ENCODE data around the gene UBQLN3.

The UBQLN3 gene

DNA sequence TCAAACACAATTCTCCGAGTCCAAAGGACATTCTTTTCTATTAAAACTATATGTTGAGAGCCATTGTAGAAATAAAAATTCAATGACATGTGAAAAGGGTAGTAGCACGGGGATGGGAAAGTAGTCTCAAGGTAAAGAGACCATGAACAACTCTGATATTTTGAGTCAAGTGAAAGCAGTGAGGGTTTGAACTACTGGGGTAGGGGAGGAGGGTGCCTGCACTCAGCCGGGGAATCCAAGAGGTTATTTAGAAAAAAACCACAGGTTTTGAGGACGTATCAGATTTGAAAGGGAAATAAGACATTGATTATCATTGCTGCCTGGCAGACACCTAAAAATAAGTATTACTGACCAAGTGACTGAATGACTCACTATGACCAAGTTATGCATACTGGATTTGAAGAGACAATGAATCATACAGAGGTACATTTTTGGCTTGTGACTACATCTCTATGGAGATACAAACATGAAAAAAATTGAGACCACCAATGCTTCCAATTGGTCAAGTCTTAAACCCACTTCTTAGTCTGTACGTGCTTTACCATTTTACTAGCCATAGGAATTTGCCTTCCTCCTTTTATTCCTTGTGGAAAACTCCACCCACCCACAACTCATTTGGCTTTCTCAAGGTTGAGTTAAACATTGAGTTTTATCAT is 40.8 kb upstream of the UBQLN3 start:
- H3K4me3 ChIP-seq (replicated peaks; ENCODE audit: insufficient read depth, low read length): no peak overlapping the region
- no peak for TF ChIP-seq POLR2AphosphoS5 (IDR thresholded peaks at IDR 0.05; ENCODE audit: low read depth)
- TF ChIP-seq GABPA (IDR thresholded peaks at IDR 0.05; ENCODE audit: low read depth): no peak
- TF ChIP-seq SPI1 (IDR thresholded peaks at IDR 0.05; ENCODE audit: borderline replicate concordance, low read depth): no peak
- no peaks in the 10 kb centered on the region for H3K27me3 ChIP-seq (ENCODE audit: insufficient read depth, poor library complexity, severe bottlenecking)
- no peak overlapping the region for H3K27ac ChIP-seq (replicated peaks)
- DNase-seq (ENCODE audit: low read depth in 1 of 2, low spot score in 1 of 2): no peak

DNA sequence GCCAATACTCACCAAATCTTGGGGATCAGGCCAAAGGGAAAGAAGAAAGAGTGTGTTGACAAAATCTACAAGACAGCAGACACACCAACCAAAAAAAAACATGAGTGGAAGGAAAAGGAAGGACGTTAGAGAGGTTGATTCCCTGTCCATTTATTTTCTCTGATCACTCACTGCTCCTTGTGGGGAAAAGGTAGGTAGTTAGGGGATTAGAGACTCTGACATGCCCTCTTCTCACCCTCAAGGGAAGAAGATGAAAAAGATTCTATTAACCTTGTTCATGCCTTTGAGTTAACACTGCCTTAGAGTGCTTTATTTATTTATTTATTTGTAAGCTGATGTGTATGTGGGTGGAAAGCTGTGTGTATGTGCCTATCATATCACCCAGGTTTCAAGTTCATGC is 38.7 kb upstream of the UBQLN3 start, which contains the start of gene OR52H1:
OR52H1 (minus strand) TSS at position 101 of the 400 bp plus-strand sequence. CDS start 3,035 bp downstream, outside the sequence.
- H3K27me3 ChIP-seq (ENCODE audit: insufficient read depth, poor library complexity, severe bottlenecking): no peaks in the 10 kb centered on the region
- TF ChIP-seq POLR2AphosphoS5 (IDR thresholded peaks at IDR 0.05; ENCODE audit: low read depth): no peak
- TF ChIP-seq GABPA (IDR thresholded peaks at IDR 0.05; ENCODE audit: low read depth): no peak
- no peak for DNase-seq (ENCODE audit: low read depth in 1 of 2, low spot score in 1 of 2)
- H3K4me3 ChIP-seq (replicated peaks; ENCODE audit: insufficient read depth, low read length): no peak within 1 kb of the TSS
- H3K27ac ChIP-seq (replicated peaks): no peak within 1 kb of the TSS

DNA sequence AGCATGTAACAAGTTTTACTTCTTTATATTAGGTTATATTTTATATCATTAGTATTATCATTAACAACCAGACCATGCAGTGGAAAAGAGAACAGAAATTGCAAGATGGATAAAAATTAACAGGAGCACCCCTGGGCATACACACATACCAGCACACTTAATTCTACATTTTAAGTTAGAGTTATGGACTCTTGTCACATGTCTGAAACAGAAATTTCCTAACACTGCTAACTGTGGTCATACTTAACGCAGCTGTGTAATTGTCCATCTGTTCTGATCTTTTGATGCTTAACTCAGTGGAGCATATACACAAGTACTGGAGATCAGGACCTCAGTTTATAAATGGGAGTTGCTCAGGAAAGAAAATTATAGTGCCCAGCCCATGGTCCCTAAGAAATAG is 38.2 kb upstream of the UBQLN3 start:
- no peaks in the 10 kb centered on the region for H3K27me3 ChIP-seq (ENCODE audit: insufficient read depth, poor library complexity, severe bottlenecking)
- no peak overlapping the region for H3K4me3 ChIP-seq (replicated peaks; ENCODE audit: insufficient read depth, low read length)
- DNase-seq (ENCODE audit: low read depth in 1 of 2, low spot score in 1 of 2): no peak
- no peak overlapping the region for H3K27ac ChIP-seq (replicated peaks)
- no peak for TF ChIP-seq SPI1 (IDR thresholded peaks at IDR 0.05; ENCODE audit: borderline replicate concordance, low read depth)

DNA sequence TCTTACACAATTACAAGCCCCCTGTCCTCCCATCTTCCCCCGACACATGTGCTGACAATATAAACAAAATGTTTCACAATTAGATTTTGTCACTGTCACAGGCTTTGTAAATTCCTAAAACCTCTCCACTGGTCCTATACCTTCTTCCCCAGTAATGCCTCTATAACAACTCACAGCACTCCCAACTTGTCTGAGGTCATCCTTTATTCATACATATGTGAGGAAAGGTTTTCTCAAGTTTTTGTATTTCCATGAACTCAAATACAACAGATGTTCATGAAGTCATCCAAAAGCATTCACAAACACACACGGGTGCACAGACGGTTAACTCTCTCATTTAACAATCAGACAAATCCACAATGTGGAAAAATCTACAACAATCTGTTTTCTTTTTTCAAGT is 36.7 kb upstream of the UBQLN3 start:
- H3K27ac ChIP-seq (replicated peaks): no peak overlapping the region
- no peak for TF ChIP-seq SPI1 (IDR thresholded peaks at IDR 0.05; ENCODE audit: borderline replicate concordance, low read depth)
- TF ChIP-seq, protein P1, sequence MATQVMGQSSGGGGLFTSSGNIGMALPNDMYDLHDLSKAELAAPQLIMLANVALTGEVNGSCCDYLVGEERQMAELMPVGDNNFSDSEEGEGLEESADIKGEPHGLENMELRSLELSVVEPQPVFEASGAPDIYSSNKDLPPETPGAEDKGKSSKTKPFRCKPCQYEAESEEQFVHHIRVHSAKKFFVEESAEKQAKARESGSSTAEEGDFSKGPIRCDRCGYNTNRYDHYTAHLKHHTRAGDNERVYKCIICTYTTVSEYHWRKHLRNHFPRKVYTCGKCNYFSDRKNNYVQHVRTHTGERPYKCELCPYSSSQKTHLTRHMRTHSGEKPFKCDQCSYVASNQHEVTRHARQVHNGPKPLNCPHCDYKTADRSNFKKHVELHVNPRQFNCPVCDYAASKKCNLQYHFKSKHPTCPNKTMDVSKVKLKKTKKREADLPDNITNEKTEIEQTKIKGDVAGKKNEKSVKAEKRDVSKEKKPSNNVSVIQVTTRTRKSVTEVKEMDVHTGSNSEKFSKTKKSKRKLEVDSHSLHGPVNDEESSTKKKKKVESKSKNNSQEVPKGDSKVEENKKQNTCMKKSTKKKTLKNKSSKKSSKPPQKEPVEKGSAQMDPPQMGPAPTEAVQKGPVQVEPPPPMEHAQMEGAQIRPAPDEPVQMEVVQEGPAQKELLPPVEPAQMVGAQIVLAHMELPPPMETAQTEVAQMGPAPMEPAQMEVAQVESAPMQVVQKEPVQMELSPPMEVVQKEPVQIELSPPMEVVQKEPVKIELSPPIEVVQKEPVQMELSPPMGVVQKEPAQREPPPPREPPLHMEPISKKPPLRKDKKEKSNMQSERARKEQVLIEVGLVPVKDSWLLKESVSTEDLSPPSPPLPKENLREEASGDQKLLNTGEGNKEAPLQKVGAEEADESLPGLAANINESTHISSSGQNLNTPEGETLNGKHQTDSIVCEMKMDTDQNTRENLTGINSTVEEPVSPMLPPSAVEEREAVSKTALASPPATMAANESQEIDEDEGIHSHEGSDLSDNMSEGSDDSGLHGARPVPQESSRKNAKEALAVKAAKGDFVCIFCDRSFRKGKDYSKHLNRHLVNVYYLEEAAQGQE (IDR thresholded peaks at IDR 0.05; ENCODE audit: insufficient replicate concordance, low read depth): no peak
- no peak for TF ChIP-seq POLR2AphosphoS5 (IDR thresholded peaks at IDR 0.05; ENCODE audit: low read depth)
- no peak for TF ChIP-seq GABPA (IDR thresholded peaks at IDR 0.05; ENCODE audit: low read depth)
- TF ChIP-seq, protein P2, sequence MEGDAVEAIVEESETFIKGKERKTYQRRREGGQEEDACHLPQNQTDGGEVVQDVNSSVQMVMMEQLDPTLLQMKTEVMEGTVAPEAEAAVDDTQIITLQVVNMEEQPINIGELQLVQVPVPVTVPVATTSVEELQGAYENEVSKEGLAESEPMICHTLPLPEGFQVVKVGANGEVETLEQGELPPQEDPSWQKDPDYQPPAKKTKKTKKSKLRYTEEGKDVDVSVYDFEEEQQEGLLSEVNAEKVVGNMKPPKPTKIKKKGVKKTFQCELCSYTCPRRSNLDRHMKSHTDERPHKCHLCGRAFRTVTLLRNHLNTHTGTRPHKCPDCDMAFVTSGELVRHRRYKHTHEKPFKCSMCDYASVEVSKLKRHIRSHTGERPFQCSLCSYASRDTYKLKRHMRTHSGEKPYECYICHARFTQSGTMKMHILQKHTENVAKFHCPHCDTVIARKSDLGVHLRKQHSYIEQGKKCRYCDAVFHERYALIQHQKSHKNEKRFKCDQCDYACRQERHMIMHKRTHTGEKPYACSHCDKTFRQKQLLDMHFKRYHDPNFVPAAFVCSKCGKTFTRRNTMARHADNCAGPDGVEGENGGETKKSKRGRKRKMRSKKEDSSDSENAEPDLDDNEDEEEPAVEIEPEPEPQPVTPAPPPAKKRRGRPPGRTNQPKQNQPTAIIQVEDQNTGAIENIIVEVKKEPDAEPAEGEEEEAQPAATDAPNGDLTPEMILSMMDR (IDR thresholded peaks at IDR 0.05; ENCODE audit: insufficient read depth, low read length): no peak
- no peak for DNase-seq (ENCODE audit: low read depth in 1 of 2, low spot score in 1 of 2)
- H3K4me3 ChIP-seq (replicated peaks; ENCODE audit: insufficient read depth, low read length): no peak overlapping the region
- no peaks in the 10 kb centered on the region for H3K27me3 ChIP-seq (ENCODE audit: insufficient read depth, poor library complexity, severe bottlenecking)

DNA sequence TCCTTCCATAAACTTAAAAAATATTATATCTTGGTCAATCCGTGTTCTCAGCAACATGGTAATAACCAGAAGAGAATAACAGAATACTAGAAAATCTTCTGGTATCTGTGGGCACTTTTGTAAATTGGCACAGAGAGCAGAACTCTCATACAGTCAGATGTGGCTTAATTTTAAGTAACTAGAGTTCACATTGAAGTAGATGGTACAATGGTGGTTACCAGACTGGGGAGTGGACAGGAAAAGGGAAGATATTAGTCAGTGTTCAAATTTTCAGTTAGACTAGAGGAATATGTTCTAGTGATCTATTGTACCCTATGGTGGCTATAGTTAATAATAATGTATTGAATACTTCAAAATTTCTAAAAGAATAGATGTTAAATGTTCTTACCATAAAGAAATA is 31.7 kb upstream of the UBQLN3 start:
- no peak for TF ChIP-seq POLR2AphosphoS5 (IDR thresholded peaks at IDR 0.05; ENCODE audit: low read depth)
- TF ChIP-seq SPI1 (IDR thresholded peaks at IDR 0.05; ENCODE audit: borderline replicate concordance, low read depth): no peak
- TF ChIP-seq, protein P1 (IDR thresholded peaks at IDR 0.05; ENCODE audit: insufficient replicate concordance, low read depth): no peak
- TF ChIP-seq, protein P2 (IDR thresholded peaks at IDR 0.05; ENCODE audit: insufficient read depth, low read length): no peak
- no peak for TF ChIP-seq GABPA (IDR thresholded peaks at IDR 0.05; ENCODE audit: low read depth)
- Histone ChIP-seq H3K27me3 (ENCODE audit: insufficient read depth, poor library complexity, severe bottlenecking) (peaks cover 2% of the 10 kb centered on the region), H3K4me3 (replicated peaks; ENCODE audit: insufficient read depth, low read length) (no peak overlapping the region), H3K27ac (replicated peaks) (no peak overlapping the region)
- DNase-seq (ENCODE audit: low read depth in 1 of 2, low spot score in 1 of 2): no peak
